ENCODE data around the gene AJAP1. TPM values are rescaled to one million over a fixed set of nuclear protein-coding genes. Genes with fewer than 3 reads are reported as not detected.
A peak's percentile ranks its signal among the peaks of the same experiment; 100 is the strongest.

Gene AJAP1
- total RNA-seq, 1 donor from 2014 or later: 0.46 TPM

DNA sequence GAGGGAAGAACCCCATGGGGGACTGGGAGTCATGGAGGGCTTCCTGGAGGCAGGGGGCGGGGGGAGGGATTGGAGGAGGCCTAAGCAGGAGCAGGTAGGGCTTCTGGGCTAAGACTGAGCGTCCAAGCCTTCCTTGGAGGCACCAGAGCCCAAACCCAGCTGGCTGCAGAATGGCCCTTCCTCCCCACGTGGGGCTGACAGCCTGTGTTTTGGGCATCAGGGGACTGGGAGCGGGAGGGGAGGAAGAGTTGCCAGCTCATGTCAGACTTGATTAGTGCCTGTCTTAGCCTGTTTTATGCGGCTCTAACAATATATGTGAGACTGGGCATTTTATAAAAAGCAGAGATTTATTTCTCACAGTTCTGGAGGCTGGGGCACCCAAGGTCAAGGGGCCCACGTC is 38.9 kb downstream of the AJAP1 start:
- H3K36me3 Mint-ChIP-seq (ENCODE audit: insufficient read depth): no peaks in the 10 kb centered on the region
- no peaks in the 10 kb centered on the region for H3K4me1 Mint-ChIP-seq (ENCODE audit: low read depth)
- DNase-seq (ENCODE audit: low spot score, unreplicated experiment): no peak
- H3K27me3 Mint-ChIP-seq: peaks cover 22% of the 10 kb centered on the region
- no peak overlapping the region for H3K27ac Mint-ChIP-seq
- H3K4me3 Mint-ChIP-seq (ENCODE audit: low read depth): no peak overlapping the region
- H3K9me3 Mint-ChIP-seq (ENCODE audit: low read depth): no peaks in the 10 kb centered on the region
- TF ChIP-seq, protein P1, sequence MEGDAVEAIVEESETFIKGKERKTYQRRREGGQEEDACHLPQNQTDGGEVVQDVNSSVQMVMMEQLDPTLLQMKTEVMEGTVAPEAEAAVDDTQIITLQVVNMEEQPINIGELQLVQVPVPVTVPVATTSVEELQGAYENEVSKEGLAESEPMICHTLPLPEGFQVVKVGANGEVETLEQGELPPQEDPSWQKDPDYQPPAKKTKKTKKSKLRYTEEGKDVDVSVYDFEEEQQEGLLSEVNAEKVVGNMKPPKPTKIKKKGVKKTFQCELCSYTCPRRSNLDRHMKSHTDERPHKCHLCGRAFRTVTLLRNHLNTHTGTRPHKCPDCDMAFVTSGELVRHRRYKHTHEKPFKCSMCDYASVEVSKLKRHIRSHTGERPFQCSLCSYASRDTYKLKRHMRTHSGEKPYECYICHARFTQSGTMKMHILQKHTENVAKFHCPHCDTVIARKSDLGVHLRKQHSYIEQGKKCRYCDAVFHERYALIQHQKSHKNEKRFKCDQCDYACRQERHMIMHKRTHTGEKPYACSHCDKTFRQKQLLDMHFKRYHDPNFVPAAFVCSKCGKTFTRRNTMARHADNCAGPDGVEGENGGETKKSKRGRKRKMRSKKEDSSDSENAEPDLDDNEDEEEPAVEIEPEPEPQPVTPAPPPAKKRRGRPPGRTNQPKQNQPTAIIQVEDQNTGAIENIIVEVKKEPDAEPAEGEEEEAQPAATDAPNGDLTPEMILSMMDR (IDR thresholded peaks at IDR 0.05; ENCODE audit: unreplicated experiment): no peak

DNA sequence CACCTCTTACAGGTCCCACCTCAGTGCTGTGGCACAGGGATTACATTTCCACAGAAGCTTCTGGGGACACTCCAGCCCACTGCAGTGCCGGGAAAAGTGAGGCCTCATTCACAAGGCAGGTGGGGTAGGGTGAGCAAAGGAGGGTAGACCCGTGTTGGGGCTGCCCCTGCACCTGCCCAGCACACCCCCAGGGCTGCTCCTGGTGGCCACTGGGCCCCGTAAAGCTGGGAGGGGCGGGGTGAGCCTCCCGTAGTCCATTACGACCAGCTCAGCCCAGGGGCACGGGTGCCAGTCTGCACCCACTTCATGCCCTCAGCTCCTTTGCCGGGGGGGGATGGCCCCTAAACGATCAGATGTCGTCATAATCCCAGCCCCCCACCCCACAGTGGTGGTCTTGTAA is 39.5 kb downstream of the AJAP1 start:
- Mint-ChIP-seq H3K4me1 (ENCODE audit: low read depth) (no peaks in the 10 kb centered on the region), H3K4me3 (ENCODE audit: low read depth) (no peak overlapping the region), H3K36me3 (ENCODE audit: insufficient read depth) (no peaks in the 10 kb centered on the region), H3K27me3 (peaks cover 22% of the 10 kb centered on the region), H3K27ac (no peak overlapping the region), H3K9me3 (ENCODE audit: low read depth) (no peaks in the 10 kb centered on the region)
- TF ChIP-seq, protein P1 (IDR thresholded peaks at IDR 0.05; ENCODE audit: unreplicated experiment): no peak
- DNase-seq (ENCODE audit: low spot score, unreplicated experiment): no peak

DNA sequence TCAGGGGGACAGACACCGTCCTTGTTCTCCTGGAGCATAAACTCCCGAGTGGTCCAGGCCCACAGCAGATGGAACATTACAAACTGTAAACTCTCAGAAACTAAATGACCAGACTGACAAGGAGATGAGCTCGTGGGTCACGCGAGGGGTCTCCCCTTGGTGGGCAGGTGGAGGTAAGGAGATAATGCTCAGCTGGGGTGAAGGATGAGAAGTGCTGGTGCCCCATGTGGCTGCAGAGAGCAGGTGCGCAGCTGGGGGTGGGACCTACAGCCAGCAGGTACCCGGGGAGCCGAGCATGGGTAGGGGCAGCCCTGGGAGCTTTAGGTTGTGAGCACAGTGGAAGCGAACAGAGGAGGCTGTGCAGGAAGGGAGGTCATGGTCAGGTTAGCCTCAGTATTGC is 40.1 kb downstream of the AJAP1 start:
- Mint-ChIP-seq H3K27me3 (peaks cover 26% of the 10 kb centered on the region), H3K27ac (no peak overlapping the region), H3K4me3 (ENCODE audit: low read depth) (no peak overlapping the region), H3K36me3 (ENCODE audit: insufficient read depth) (no peaks in the 10 kb centered on the region), H3K4me1 (ENCODE audit: low read depth) (no peaks in the 10 kb centered on the region), H3K9me3 (ENCODE audit: low read depth) (no peaks in the 10 kb centered on the region)
- TF ChIP-seq, protein P1 (IDR thresholded peaks at IDR 0.05; ENCODE audit: unreplicated experiment): peak; percentile 24
- DNase-seq (ENCODE audit: low spot score, unreplicated experiment): no peak

DNA sequence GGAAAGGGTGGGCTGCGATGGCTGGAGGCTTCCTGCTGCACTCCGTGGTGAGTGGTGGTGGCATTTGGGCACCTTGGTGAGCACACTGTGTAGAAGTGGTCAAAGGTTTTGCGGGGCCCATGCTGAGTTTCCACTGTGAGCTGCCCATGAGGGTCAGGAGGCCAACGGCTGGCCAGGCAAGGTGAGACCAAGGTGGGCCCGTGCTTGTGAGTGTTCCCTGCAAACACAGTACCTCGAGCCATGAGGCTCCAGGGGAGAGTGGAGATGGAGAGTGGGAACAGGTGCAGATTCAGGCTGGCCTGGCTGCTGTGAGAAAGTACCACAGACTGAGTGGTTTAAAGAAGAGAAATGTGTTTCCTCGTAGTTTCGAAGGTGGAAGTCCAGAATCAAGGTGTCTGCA is 40.8 kb downstream of the AJAP1 start:
- H3K27me3 Mint-ChIP-seq: peaks cover 28% of the 10 kb centered on the region
- no peaks in the 10 kb centered on the region for H3K9me3 Mint-ChIP-seq (ENCODE audit: low read depth)
- no peaks in the 10 kb centered on the region for H3K36me3 Mint-ChIP-seq (ENCODE audit: insufficient read depth)
- H3K27ac Mint-ChIP-seq: no peak overlapping the region
- TF ChIP-seq, protein P1 (IDR thresholded peaks at IDR 0.05; ENCODE audit: unreplicated experiment): no peak
- DNase-seq (ENCODE audit: low spot score, unreplicated experiment): no peak
- H3K4me3 Mint-ChIP-seq (ENCODE audit: low read depth): no peak overlapping the region
- H3K4me1 Mint-ChIP-seq (ENCODE audit: low read depth): no peaks in the 10 kb centered on the region

DNA sequence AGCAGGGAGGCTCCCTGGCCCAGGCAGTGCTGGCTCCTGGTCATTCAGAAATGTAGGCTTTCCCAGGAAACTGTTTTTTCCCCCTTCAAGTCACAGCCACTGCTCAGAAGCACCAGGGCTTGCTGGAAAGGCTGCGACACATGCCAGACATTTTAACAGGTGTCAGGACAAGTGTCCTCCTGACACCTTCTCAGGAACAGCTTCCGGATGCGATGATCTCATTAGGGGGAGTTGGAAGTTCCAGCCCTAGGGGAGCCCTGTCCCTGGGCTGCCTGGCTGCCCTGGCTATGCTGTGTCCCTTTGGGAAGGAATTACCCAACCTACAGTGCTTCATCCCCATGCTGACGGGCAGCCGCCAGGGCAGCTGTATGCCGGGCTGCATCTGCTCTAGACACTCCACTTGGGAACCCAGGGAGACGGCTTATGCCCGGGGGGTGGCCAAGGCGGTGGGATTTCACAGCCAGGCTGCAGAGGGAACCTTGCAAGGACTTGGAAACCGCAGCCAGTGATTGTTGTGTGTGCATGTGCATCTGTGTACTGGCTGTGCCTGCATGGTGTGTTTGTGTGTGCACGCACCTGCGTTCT is 41.8 kb downstream of the AJAP1 start:
- Mint-ChIP-seq H3K4me1 (ENCODE audit: low read depth) (no peaks in the 10 kb centered on the region), H3K4me3 (ENCODE audit: low read depth) (no peak overlapping the region), H3K27ac (no peak overlapping the region), H3K27me3 (peaks cover 28% of the 10 kb centered on the region), H3K36me3 (ENCODE audit: insufficient read depth) (no peaks in the 10 kb centered on the region), H3K9me3 (ENCODE audit: low read depth) (no peaks in the 10 kb centered on the region)
- no peak for DNase-seq (ENCODE audit: low spot score, unreplicated experiment)
- TF ChIP-seq, protein P1 (IDR thresholded peaks at IDR 0.05; ENCODE audit: unreplicated experiment): no peak

Data from progenitor cell of endocrine pancreas (in vitro differentiated cells).